Embryonic facial prominence (tissue), 1 donor: ENCODE measurements around the gene SCAMP4.

Source experiments
- DNase-seq: peaks from one replicate; pipeline ENCODE4 v3.0.0-alpha.2; 2016; ENCODE audit errors: extremely low spot score

SCAMP4 gene

DNA sequence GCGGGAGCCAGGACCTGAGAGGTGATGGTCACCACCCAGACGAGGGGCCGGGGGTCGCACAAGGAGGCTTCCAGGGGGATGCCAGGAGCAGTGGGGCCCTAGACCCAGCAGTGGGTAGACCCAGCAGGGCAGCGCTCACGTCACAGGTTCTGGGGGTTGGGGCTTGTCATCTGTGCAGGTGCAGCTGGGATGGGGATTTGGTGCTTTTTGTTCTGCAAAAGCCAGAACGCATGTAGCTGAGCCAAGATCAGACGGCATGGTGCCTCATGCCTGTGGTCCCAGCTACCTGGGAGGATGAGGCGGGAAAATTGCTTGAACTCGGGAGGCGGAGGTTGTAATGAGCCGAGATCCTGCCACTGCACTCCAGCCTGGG, 50.9 kb downstream of the SCAMP4 start:
- DNase-seq = no peak

DNA sequence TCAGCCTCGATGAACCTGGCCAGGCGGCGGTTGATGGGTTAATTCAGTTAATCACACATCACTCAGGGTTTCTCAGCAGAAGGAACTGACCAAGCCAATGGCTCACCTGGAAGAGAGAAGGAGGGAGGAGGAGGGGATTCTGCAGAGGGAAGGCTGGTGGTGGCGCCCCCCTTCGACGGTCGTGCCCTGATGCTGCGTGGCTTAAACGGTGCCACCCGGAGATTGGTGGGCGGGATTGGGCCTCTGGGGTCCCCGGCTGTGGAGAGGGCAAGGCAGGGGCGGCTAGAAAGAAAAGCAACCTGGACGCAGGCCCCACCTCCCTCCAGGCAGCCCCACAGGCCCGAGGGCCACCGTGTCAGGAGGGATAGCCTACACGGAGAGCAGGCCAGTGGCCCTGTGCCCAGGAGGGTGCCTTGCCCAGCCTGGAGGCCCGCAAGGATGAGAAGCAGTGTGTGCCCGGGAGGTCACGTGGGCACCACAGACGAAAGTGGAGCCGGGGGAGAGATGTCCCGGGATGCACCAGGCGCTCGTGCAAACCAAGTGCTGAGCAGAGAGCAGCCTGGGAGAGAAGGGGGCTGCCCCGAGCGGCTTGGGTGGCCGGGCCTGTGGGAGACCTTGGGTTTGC, 51.8 kb downstream of the SCAMP4 start:
- DNase-seq = no peak

DNA sequence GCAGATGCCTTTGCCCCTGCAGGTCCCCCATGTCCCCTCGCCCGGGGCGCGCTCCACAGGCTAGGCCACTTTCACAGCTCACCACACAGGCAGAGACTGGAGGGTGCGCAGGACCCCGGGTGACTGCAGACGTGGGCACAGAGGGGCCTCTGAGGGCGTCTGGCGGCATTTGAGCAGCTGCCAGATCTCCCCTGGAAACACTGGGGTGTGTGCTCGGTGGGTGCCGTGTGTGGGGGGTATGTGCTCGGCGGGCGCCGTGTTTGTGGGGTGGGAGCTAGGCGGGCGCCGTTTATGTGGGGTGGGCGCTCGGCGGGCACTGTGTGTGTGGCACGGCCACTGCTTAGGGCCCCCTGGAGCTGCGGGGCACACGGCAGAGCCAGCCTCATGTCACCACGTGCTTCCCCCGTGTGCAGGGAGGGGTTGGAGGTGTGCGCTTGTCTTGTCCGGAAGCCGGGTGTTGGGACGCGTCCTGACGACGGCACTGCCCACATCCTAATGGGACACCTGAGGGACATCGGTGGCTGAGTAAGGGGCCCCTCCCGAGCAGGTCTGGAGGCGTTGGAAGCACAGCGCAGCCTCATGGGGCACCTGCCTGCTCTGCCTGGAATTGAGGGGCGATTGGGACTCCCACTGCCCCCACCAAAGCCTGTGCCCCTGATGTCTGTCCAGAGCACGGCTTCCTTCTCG, 52.5 kb downstream of the SCAMP4 start:
- no peak for DNase-seq

DNA sequence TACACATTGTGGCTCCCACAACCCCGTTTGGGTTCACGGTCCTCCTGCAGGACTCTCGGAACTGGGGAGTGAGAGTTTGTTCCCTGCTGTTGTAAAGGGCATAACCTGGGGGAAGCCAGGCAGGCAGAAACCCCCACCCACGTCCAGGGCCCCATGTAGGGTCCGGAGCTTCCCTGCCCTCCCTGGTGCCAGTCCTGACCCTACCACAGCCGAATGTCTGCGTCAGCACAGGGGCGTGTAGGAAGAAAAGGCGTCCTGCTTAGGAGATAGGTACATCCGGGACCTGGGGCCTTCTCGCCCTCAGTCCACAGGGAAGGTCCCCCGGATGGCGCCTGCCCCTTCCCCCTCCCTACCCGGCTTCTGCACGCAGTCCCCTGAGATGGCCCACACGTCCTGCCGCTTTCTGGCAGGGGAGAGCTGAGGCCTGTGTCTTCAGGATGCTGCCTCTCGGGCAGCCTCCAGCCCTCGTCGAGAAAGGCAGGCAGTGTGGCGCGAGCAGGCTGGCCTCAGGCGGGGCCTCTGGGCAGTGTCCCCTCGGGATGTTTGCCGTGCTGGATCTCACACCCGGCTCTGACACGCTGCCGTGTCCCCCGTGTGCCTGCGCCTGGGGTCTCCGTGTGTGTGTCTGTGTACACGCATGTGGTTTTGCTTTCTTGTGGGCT, 54.9 kb downstream of the SCAMP4 start:
- no peak for DNase-seq

DNA sequence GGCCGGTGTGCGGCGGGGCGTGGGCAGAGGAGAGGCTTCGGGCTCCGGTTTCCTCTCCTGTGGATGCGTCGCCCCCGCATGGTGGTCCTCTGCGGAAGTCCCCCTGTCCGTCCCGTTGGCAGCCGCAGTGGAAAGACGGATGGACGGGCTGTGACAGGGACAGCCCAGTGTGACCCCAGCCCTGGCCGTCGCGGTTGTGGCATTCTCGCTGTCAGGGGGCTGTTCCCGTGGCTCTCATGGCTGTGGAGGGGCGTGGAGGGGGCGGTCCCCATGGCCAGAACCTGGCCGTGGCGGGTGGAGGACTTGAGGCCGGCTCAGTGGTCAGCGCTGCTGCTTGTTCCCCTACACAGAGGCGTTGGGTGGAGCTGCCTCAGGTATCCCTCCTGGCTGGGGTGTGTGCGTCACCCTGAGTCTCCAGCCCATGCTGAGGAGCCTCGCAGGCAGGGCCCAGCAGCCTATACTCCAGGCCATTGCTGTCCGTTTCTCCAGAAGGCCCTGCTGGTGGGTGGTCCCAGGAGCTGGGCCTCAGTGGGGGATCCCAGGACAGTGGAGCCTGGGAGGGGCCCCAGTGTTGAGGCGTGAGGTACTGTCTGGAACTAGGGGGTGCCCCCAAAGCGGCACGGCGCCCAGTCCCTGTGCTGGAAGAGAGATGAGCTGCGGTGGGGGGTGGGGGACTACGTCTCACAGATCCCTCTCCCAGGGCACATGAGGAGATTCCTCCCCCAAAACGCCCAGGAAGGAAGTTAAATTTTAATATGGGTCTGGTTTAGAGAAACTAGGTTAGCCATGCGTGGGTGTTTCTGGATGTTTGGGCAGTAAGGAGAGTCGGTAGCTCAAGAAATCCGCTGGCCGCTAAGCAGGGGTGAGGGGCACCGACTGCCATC, 56.0 kb downstream of the SCAMP4 start:
- DNase-seq = no peak

DNA sequence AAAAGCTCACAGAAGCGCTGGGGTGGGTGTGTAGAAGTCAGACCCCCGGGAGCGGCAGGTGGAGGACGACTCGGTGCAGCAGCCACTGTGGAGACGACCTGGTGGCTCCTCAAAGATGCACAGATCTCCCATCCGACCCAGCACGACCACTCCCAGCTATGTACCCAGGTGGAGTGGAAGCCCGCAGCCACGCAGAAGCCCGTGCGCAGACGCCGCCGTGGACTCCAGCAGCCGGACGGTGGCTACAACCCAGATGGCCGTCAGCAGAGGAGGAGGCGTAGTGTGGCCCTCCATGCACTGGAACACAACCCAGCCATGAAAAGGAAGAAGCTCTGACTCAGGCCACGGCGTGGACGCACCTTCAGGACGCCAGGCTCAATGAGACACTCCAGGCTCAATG, 57.5 kb downstream of the SCAMP4 start:
- no peak for DNase-seq

DNA sequence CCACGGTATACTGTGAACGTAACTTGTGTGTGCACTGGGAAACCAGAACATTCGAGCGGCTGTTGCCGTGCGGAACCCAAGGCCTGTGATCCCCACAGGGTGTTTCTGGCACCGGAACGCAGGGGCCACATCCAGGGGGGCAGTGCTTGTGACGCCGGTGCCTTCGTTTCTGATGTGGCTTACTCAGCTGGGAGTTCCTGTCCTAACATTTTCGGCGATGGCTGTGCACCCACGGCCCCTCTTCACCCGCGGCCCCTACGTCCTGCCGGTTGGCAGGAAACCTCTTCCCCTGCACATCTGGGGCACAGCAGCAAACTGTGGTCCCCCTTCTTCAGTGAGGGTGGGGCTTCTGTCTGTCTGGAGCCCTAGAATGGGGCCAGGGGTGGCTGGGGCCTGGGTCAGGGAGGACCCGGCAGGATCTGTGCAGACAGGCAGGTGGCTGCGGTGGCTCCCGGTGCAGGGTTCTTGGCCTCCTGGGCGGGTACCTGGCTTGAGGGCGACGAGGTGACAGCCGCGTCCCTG, 61.9 kb downstream of the SCAMP4 start:
- no peak for DNase-seq

DNA sequence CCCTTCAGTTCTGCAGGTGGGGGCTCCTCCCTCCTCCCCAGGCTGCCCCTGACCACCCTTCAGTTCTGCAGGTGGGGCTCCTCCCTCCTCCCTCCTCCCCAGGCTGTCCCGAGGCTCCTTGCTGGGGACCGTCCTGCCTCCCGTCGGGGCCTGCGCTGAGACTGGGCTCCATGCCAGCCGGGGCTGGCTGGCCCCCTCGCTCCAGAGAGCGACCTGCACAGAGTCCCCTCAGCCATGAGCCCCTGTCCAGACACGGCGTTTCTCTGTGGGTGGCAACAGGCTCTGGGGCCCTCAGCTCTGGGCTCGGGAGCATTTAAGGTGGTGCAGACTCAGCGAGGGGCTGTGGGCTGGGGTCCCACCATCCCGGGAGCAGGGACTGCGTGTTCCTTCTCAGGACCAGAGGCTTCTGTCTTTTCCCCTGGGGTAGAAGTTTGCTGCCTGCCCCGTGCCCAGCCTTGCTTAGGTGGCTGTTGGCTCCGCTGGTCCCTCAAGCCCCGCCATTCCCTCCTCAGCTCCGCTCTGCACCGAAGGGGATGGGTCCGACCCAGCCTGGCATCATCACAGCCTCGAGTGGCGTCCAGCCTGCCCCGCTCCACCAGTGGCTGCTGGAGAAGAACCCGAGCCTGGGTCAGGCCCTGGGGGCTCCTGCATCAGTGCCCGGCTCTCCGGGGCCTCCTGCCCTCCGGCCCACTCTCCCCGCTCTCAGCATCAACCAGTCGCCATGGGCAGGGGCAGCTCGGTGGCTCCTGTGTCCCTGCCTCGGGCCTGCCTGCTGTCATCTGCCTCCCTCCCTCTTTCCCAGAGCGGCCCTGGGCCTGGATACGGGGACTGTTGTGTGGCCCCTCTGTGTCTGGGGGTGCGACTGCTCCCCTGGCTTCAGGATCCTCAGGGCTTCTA, 63.3 kb downstream of the SCAMP4 start:
- DNase-seq = no peak

DNA sequence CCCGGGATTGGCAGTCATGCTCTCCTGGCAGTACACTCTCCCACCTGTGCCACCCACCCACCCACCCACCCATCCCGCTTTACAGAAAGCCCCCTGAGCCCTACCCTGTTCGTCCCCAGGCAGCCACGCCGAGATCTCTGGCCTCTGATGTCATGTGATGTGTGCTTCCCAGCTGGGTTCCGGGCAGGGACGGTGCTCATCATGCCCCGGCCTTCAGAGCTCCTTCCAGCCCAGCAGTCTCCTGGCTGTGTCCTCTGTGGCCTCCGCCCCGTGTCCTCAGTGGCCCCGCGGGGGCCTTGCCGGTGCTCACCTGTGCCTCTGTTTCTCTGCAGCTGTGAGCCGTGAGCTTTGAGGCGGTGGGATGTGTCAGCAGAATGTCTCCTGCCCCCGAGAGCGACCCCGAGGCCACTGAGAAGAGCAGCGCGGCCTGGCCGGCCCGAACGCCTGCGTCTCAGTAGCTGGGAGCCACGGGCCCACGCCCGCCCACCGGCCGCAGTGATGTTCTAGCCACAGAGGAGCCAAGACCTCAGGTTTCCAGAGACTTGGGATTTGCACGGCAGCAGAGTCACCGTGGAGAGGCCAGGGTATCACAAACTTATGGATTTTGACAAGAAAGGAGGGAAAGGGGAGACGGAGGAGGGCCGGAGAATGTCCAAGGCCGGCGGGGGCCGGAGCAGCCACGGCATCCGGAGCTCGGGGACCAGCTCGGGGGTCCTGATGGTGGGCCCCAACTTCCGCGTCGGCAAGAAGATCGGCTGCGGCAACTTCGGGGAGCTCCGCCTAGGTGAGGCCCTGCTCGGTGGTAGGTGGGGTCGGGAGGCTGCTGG, 64.2 kb downstream of the SCAMP4 start:
- no peak for DNase-seq

DNA sequence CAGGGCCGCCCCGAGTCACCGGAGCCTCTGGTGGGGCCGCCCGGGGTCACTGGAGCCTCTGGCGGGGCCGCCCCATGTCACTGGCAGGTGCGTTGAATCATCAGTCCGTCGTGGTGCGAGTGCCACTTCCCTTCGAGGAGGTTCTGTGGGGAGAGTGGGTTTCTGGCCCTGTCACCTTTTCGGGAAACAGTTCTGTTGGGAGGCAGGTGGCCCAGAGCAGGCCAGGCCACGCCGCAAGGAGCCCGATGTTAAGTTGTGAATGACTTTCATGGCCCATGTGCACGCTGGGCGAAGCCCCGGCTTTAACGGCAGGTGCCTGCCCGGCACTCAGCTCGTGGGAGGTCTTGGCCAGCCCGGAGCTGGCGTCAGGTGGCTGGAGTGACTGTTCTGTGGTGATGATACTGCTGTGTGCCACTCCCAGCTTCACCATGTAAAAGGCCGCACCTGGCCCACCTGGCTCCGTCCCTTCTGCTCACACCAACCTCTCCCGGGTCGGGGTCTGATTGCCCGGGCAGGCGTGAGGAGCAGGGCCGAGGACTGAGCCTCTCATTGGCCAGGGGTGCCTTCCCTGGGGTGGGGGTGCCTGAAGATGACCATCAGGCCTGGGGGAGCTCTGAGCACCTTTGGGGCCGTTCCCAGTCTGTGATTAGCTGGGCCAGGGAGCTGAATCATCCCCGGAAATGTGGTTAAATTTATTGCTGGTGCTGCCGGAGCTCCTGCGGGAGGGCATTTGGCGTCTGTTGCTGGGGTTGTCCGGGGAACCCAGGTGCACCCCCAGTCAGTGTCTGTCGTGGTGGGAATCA, 65.0 kb downstream of the SCAMP4 start:
- no peak for DNase-seq

DNA sequence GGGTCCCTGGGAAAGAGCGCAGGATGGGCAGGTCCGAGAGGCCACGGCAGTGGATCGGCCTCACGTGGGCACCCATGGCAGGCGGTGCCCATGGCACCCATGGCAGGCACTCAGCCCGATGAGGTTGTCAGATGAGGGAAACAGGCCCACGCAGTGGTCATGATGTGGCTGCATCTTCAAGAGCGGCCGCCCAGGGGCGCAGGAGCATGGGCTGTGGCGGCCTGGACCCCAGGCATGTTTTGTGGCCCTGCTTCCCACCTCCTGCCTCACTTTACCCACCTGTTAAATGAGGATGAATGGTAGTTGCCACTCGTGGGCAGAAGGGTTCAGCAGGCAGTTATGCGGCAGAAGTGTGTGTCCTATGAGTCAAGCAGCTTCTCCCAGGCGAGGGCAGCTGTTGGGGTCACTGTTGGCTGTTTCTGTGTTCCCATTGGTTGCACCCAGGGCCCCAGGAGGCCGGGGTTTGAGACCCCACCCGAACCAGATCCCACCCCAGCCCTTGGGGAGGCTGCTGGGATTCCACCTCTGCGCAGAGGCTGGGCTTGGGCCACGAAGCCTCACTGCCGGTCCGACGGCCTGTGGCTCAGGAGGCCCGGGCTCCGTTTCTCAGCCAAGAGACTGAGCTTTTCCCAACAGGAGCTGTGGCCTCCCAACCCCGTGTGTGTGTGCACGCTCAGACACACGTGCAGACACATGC, 65.8 kb downstream of the SCAMP4 start:
- no peak for DNase-seq

DNA sequence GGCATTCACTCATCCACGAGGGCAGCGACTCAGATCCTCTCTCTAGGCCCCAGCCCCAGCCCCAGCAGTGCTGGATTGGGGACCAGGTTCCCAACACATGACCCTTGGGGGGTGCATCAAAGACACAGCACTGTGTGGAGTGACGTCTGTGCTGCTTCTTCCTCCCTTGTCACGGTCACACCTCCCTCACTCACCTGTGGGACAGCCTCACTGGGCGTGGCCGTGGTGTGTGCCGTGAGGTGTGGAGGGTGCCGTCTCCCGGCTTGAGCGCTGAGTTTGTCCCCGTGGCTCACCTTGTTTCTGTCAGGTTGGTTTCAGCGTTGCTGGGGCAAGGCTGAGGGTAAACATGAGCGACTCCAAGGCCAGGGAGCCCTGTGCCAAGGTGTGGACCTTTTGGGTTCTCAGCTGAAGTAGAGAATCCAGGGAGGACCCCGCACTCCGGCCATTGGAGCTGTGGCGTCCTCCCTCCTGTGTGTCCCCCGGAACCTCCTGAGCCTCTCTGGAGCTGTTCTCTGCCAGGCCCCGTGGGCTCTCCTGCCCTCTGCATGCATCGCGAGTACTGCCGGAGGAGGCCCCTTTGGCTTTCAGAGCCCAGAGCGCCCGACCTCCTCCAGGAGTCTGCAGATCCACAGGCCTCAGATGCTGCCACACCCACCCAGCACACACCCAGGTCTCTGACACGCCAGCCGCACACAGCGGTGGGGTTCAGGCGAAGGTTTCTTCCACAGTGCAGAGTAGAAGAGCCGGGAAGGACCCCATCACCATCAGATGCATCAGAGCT, 69.4 kb downstream of the SCAMP4 start:
- DNase-seq = no peak

DNA sequence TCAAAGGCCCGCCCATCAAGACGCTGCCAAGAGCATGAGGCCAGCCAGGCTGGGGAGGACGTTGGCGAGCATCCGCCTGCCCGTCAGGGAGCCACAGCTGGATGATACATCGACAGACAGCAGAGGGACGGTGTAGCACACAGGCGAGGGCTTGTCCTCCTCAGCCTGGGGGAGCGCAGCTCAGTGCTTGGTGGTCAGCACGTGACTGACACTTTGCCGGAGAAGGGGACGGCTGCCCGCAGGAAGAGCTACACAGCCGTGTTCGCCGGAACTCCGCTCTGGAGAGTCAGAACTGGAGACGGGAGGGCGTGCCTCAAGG, 69.9 kb downstream of the SCAMP4 start:
- DNase-seq = no peak
